NCI-H2227 (cell line): ENCODE results near the gene NCCRP1.
"Not testable (repeated sequence)": the region's sequence is repeated elsewhere in the genome, so short reads cannot be mapped to it uniquely, and the experiment has no call there.

Experiments
- DNase-seq: peaks from one replicate; lab custom pipeline; 2025; ENCODE audit not compliant: unreplicated experiment; lab: John Stamatoyannopoulos, UW

Gene NCCRP1

DNA sequence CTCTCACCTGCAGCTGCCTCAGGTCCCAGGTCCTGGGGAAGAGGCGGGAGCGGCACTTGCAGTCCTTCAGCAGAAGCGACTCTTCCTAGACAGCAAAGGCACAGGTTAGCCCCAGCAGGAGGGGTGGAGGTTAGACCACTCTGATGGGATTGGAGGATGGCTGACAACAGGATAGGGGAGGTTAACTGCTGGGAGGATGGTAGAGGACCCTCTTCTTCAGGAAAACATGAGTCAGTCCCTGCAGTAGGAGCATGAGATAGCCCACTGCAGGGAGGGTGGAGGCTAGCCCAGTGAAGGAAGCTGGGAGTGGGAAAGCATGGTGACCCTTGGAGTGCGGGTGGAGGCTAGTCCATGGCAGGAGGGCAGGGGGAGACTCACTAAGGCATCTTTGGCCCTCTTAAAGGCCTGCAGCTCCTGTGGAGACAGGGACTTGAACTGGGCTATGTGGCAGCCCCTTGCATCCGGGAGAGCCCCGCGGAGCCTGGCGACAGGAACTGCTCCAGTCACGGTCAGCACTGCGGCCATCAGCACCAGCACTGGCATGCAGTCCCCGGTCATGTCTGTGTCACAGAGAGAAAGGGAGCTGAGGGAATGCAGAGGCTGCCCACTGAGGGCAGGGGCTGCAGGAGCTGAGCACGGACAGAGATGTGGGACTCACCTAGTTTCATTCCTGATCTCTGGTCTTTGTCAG lies 47.8 kb downstream of the NCCRP1 start, which contains the start of gene IFNL3:
Gene IFNL3 (minus strand): TSS at position 597 of the 691 bp plus-strand sequence. CDS start 39 bp downstream, at position 558.
- DNase-seq = not testable (repeated sequence)

DNA sequence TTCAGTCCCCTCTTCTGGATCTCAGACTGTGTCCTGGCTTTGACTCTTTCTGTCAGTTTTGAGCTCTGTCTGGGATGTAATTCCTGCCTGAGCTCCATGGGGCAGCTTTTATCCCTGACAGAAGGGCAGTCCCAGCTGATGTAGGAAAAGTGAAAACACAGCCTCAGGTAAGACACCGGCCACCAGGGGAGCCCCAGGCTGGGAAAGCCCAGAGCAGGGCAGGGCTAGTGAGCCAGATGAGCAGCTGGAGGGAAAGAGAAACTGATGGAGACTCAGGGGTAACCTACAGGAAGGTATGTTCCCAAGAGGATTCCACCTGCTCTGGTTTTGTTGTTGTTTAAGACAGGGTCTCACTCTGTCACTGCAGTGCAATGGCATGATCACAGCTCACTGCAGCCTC lies 48.4 kb downstream of the NCCRP1 start:
- DNase-seq = not testable (repeated sequence)

DNA sequence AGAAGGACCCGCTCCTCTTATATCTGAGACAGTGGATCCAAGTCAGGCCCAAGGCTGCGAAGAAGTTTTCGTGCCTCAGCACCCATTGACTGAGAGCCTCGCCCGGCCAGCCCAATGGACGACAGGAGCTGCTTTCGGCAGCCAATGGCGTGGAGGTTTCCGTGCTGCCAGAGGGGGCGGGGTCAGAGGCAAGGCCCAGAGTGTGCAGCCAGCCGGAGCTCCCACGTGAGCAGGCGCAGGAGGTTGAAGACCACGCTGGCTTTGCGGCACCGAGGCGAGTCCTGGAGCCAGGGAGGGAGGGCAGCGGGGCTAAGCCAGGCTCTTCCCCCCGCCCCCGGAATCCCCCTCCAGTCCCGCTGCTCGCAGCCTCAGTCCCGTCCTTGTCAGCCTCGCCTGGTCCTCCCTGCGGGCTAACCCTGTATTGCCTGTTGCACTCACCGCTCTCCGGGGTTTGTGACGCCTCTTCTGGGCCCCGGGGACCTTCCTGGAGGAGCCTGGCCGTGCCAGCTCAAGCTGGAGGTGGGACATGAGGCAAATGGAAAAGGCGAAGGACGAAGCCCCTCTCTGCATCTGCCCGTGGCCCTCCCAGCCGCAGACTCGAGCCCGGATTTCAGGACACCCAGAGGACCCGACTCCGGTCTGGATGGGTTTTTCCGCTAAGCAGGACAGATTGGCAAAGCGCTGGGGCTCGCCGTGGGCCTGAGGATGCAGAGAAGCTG lies 50.3 kb downstream of the NCCRP1 start:
- DNase-seq = no peak

DNA sequence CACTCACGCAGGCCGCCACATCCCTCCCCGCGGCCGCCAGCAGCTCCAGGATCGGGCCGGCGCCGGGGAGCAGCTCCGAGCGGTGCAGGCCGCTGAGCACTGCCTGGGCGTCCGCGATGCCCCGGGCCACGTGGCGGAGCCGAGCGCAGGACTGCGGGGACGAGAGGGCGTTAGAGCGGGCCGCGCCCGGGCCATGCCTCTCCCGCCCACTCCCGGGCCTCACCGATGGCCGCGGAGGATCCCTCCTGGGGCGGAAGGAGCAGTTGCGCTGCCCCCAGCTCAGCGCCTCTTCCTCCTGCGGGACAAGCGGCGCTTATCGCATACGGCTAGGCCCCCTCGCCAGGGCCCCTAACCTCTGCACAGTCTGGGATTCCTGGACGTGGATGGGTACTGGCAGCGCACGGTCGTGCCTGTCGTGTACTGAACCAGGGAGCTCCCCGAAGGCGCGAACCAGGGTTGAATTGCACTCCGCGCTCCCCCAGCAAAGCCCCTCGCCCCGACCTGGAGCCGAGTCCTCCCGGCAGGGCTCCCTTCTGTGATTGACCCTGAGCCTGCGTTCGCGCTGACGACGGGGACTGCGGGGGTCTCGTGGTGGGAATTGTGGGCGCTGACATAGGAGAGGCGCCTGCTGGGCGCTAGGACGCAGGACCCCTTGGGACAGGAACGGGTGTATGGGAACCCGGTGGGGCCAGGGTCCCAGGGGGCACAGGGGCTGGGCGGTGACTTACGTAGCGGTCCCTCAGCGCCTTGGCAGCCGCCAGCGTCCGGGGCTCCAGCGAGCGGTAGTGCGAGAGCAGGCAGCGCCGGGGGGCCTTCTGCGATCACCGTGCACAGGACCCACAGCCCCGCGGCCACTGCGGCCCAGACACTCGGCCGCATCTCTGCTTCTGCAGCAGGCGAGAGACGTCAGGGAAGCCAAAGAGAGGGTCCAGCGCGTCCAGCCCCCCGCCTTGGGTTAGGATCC lies 51.2 kb downstream of the NCCRP1 start:
- DNase-seq = no peak

DNA sequence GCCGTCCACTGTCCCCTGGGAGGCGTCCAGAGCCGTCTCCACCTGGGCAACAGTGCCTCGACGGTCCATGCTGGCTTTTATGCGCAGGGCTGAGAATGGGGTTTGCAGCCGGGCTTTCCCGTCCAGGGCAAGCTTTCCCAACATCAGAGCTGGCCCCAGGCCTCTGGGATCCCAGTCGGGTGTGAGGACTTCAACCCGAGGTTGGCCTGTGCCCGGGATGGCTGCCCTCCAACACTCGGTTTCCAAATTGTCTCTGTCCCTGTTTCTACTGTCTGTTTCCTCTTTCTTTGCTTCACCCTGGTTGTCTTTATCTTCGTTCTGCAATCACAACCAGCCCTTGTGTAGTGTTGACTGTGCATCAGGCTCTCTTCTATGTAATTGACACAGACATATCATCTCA lies 52.0 kb downstream of the NCCRP1 start, which contains the start of gene IFNL4:
Gene IFNL4 (minus strand): TSS at position 51 of the 400 bp plus-strand sequence.
- no peak for DNase-seq

DNA sequence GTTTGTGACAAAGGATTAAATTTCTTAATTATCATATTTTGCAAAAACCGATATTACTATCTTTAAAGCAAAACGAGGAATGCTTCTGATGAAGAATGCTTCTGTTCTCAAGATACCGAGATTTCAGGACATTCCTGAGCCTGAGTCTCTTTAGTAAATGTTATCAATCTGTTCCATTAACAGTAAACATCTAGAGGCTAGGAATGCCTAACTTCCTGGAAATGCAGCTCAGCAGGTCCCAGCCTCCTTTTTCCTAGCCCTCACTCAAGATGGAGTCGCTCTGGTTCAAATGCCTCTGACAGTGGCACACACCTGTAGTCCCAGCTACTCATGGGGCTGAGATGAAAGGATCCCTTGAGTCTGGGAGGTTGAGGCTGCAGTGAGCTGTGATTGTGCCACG lies 54.3 kb downstream of the NCCRP1 start:
- DNase-seq = no peak
